DMS53 treated with DMSO at 0.1 percent for 48 hours (cell line): Measurements from ENCODE around the gene PC.

ENCODE experiments used
- DNase-seq: peaks from one replicate; lab custom pipeline; 2025; ENCODE audit not compliant: unreplicated experiment; lab: John Stamatoyannopoulos, UW

The PC gene

GRCh38 chr11:66868726-66869566 is 89.2 kb downstream of the PC start:
- no peak for DNase-seq

GRCh38 chr11:66868082-66868725 is 90.0 kb downstream of the PC start:
- no peak for DNase-seq

GRCh38 chr11:66867425-66868040 is 90.7 kb downstream of the PC start:
- DNase-seq: no peak

- no peak for DNase-seq
These were observed 91.6 kb downstream of the PC start for GRCh38 chr11:66866511-66866986.

- DNase-seq: no peak
These were observed 92.2 kb downstream of the PC start for GRCh38 chr11:66866007-66866406.

GRCh38 chr11:66864924-66865697 is 93.1 kb downstream of the PC start:
- peak; percentile 70 for DNase-seq

- peak; percentile 75 for DNase-seq
These were observed 93.8 kb downstream of the PC start for GRCh38 chr11:66864172-66864901.

GRCh38 chr11:66863428-66864125 is 94.6 kb downstream of the PC start:
- DNase-seq: no peak

- no peak for DNase-seq
These were observed 95.6 kb downstream of the PC start for GRCh38 chr11:66862559-66863037.

GRCh38 chr11:66861774-66862558 is 96.2 kb downstream of the PC start:
- no peak for DNase-seq

- DNase-seq: no peak
These were observed 97.0 kb downstream of the PC start for GRCh38 chr11:66861038-66861773.

- DNase-seq: no peak
These were observed 97.7 kb downstream of the PC start for GRCh38 chr11:66860449-66860831.

- DNase-seq: no peak
These were observed 98.3 kb downstream of the PC start for GRCh38 chr11:66859686-66860448.

- DNase-seq: no peak
These were observed 99.1 kb downstream of the PC start for GRCh38 chr11:66858939-66859685.

GRCh38 chr11:66858186-66858938 is 99.8 kb downstream of the PC start:
- DNase-seq: no peak

- no peak for DNase-seq
These were observed 100.3 kb downstream of the PC start for GRCh38 chr11:66857927-66858185.
